WERI-Rb-1 (cell line): ENCODE data around the gene TARBP2.

Source experiments
- DNase-seq: peaks from one replicate; pipeline ENCODE4 v3.0.0-alpha.2; 2020
- H3K27ac ChIP-seq: fragments of 250-450 bp; sonication (Bioruptor Pico); 2 replicates; pipeline ENCODE4 v1.5.1; 2020; ENCODE audit warnings: mild to moderate bottlenecking, moderate library complexity
- H3K27me3 ChIP-seq: fragments of 250-450 bp; sonication (Bioruptor Pico); 2 replicates; pipeline ENCODE4 v1.5.1; 2021; ENCODE audit warnings: mild to moderate bottlenecking, low read depth, moderate library complexity; ENCODE audit not compliant: insufficient read depth, severe bottlenecking
- H3K36me3 ChIP-seq: fragments of 250-450 bp; sonication (Bioruptor Pico); 2 replicates; pipeline ENCODE4 v1.5.1; 2020; ENCODE audit warnings: mild to moderate bottlenecking, moderate library complexity
- H3K4me3 ChIP-seq: 2 replicates; pipeline ENCODE4 v1.5.1; 2011; ENCODE audit warnings: low read depth, mild to moderate bottlenecking, control low read depth, low read length
- H3K9me3 ChIP-seq: fragments of 250-450 bp; sonication (Bioruptor Pico); 2 replicates; pipeline ENCODE4 v1.5.1; 2021; ENCODE audit warnings: mild to moderate bottlenecking, moderate library complexity; ENCODE audit not compliant: severe bottlenecking
- TF ChIP-seq, protein P1 (sequence below): IDR thresholded peaks from 2 replicates; pipeline ENCODE4 v1.5.1; 2011; ENCODE audit warnings: low read depth, mild to moderate bottlenecking, control low read depth, inconsistent platforms, low read length

TARBP2 gene

DNA sequence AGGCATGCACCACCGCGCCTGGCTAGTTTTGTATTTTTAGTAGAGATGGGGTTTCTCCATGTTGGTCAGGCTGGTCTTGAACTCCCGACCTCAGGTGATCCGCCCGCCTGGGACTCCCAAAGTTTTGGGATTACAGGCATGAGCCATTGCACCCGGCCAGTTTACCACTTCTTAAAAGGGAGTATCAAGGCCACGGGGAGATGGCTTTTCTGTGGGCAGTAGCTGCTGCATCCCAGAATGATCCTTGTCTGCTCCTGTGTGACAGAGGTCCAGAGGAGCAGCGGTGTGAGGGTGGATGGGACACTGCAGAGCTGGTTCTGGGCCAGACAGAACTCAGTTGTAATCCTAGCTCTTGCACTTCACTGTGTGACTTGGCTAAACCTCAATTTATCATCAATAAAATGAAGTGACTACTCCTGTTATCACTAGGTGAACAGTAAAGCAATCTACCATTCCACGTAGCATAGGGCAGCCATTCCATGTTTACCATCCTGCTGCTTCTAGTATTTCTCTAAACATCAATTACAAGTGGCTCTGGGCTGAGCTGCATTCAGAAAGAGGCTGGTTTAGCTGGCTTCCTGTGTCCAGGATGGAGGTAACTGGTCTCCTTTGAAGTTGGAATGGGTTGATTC is 9.2 kb downstream of the TARBP2 start:
- DNase-seq, result no peak
- peaks cover 56% of the 10 kb centered on the region for H3K36me3 ChIP-seq
- H3K27ac ChIP-seq, result no peak overlapping the region
- H3K4me3 ChIP-seq, result no peak overlapping the region
- TF ChIP-seq, protein P1, sequence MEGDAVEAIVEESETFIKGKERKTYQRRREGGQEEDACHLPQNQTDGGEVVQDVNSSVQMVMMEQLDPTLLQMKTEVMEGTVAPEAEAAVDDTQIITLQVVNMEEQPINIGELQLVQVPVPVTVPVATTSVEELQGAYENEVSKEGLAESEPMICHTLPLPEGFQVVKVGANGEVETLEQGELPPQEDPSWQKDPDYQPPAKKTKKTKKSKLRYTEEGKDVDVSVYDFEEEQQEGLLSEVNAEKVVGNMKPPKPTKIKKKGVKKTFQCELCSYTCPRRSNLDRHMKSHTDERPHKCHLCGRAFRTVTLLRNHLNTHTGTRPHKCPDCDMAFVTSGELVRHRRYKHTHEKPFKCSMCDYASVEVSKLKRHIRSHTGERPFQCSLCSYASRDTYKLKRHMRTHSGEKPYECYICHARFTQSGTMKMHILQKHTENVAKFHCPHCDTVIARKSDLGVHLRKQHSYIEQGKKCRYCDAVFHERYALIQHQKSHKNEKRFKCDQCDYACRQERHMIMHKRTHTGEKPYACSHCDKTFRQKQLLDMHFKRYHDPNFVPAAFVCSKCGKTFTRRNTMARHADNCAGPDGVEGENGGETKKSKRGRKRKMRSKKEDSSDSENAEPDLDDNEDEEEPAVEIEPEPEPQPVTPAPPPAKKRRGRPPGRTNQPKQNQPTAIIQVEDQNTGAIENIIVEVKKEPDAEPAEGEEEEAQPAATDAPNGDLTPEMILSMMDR, result no peak
- H3K9me3 ChIP-seq, result no peaks in the 10 kb centered on the region
- H3K27me3 ChIP-seq, result no peaks in the 10 kb centered on the region

DNA sequence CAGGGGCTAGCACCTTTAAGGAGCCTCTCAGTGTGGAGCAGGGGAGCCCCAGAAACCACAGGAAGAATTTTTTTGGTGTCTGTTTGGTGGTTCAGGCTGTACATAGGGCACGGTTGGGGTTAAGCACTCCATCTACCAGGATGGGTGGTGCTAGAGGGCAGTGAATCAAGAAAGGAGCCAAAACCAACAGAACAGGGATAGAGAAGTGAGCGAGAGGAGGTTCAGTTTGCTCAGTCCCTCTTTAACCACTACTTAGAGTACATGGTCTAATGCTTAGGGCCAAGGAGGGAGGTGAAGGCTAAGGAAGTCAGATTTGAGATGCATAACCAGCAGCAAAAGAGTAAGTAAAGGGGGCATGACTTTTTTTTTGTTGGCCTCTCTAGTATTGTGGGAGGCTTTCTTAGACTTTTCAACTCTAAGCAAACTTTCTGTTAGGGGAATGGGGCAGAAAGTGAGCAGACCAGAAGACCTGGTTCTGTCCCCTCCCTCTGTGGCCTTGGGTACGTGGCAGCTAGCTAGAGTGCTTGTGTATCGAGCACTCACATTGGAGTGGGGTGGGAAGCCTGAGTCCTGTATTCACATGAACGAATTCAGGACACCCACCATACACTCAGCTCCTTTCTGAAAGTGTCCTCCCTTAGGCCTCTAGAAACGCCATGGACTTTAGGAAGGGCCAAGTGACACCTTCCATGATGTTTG is 12.8 kb downstream of the TARBP2 start:
- H3K27ac ChIP-seq, result no peak overlapping the region
- H3K36me3 ChIP-seq, result peaks cover 71% of the 10 kb centered on the region
- TF ChIP-seq, protein P1, result no peak
- no peak for DNase-seq
- H3K4me3 ChIP-seq, result no peak overlapping the region
- no peaks in the 10 kb centered on the region for H3K9me3 ChIP-seq
- no peaks in the 10 kb centered on the region for H3K27me3 ChIP-seq

DNA sequence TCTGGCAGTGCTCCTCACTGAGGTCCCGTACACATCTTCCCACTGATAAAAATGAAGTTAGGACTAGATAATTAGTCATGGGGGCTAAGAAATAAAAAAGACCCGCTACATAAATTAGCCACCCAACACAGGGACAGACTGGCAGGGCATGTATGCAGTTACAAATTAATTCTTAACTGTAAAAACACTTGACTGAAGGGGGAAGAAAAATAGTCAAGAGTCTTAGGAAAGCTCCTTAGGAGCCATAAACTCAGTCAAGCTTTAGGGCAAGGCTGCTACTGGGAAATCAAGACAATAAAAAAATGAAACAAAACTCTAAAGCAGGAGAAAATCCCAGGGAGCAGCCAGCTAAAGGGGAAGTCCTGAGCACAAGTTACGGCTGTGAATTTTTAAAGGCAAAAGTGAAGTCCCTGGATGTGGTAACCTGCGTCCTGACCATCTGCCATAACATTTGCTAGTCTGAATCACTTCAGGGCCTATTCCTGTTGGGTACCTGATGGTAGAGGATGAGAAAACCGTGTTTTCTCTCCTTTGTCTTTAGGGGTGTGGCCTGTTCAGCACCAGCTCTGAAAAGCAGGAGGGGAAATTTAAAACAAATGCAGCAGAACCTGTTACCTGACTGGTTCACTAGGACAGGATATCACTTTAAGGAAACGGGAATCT is 13.7 kb downstream of the TARBP2 start:
- DNase-seq, result no peak
- Histone ChIP-seq H3K27ac (no peak overlapping the region), H3K9me3 (no peaks in the 10 kb centered on the region), H3K27me3 (no peaks in the 10 kb centered on the region), H3K4me3 (no peak overlapping the region), H3K36me3 (peaks cover 80% of the 10 kb centered on the region)
- TF ChIP-seq, protein P1, result no peak

DNA sequence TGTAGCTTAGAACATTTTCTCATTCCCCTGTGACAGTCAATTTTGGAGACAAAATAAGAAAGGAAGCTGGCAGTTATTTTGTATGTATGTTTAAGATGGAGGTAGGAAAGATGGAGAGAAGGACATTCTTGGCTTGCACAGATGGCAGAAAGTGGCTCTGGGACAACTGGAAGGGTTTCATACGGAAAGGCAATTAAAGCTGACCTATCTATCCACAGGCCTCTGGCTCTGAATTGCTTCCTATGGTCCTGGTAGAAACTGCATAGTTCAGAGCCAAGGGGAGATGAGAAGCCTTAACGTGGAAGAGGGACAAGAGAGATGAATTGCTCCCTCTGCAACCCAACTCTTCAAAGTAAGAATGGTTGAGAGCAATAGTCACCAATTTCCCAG is 14.2 kb downstream of the TARBP2 start:
- Histone ChIP-seq H3K4me3 (no peak overlapping the region), H3K36me3 (peaks cover 85% of the 10 kb centered on the region), H3K9me3 (no peaks in the 10 kb centered on the region), H3K27me3 (no peaks in the 10 kb centered on the region), H3K27ac (no peak overlapping the region)
- DNase-seq, result no peak
- TF ChIP-seq, protein P1, result no peak

DNA sequence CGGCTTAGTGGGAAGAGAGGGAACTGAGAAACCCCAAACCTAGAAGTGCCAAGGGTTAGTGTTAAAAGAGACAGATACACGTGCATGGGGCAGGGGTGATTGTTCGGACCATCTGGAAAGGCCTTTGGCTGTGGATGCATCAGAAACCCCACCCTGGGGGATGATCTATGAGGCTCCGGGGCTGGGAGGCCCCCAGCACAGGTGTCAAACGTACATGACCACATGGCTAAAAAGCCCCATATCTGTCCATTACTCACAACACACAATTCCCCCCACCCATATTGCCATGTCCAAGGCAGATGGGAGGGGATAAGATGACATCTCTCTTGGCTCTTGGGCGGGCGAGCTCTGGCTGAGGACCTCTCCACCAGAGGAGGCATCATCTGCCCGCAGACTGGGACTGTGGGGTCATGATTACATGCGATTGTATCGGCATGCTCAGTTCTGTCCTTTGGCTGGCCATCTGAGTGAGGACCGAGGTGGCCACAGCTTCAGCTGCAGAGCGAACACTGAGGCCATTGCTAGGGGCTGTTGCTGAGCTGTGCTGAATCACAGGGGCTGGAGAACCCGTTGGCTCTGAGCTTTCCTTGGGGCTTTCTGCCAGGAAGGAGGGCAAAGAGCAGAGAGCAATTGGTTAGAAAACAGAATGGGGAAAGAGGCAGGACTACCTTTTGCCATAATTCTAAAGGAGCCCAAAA is 15.8 kb downstream of the TARBP2 start:
- DNase-seq, result no peak
- Histone ChIP-seq H3K27me3 (no peaks in the 10 kb centered on the region), H3K27ac (no peak overlapping the region), H3K4me3 (no peak overlapping the region), H3K36me3 (peaks cover 90% of the 10 kb centered on the region), H3K9me3 (no peaks in the 10 kb centered on the region)
- TF ChIP-seq, protein P1, result no peak
